GM19193 (cell line): ENCODE measurements around the gene SH3YL1.

Experiments
- POLR2A ChIP-seq: IDR thresholded peaks from 4 replicates; pipeline ENCODE4 v1.6.1; 2011; ENCODE audit not compliant: insufficient read depth, insufficient read length; ENCODE audit errors: extremely low read depth

The SH3YL1 gene

DNA sequence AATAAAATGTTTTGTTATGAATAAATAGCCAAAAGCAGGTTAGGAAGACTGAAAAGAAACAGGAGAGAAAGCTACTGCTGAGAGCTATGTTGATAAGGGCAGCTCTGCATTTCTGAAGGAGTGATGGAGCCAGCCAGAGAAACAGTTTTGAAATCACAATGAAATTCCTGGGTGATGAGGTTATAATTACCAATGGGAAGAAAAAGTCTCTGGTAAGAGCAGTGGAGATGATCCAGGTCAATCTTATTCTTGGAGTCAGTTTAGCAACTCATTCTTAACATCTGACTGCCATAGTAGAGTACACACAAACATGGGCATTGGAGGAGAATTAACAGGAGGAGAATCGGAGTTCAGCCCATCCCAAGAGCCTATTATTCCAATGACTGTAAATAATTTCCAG, 21.7 kb upstream of the SH3YL1 start:
- TF ChIP-seq POLR2A: no peak

DNA sequence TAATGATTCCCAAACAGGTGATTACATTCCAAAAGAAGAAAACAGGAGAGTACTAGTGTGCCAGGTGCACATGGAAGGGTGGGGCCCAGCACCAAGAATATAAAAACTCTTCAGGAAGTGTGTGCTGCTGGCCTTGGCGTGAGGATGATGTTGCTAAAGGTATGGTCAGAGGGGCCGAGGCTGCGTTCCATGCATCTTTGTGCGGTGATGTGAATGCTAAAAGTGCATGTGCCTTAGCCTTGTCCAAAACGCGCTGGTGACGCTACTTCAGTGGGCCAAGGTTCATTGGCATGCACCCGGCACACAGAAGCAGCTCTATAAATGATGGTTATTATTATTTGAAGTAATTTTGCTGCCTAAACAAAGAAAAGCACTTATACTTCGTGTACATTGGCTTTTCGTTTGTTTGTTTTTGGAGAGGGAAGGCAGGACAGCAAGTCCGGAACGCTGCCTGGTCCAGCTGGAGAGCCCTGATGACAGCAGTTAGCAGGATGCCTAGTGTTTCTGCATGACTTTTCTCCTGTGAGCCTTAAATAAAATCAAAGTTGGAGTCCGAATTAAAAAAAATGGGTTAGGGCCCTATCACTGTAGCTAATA, 21.2 kb upstream of the SH3YL1 start:
- no peak for TF ChIP-seq POLR2A

DNA sequence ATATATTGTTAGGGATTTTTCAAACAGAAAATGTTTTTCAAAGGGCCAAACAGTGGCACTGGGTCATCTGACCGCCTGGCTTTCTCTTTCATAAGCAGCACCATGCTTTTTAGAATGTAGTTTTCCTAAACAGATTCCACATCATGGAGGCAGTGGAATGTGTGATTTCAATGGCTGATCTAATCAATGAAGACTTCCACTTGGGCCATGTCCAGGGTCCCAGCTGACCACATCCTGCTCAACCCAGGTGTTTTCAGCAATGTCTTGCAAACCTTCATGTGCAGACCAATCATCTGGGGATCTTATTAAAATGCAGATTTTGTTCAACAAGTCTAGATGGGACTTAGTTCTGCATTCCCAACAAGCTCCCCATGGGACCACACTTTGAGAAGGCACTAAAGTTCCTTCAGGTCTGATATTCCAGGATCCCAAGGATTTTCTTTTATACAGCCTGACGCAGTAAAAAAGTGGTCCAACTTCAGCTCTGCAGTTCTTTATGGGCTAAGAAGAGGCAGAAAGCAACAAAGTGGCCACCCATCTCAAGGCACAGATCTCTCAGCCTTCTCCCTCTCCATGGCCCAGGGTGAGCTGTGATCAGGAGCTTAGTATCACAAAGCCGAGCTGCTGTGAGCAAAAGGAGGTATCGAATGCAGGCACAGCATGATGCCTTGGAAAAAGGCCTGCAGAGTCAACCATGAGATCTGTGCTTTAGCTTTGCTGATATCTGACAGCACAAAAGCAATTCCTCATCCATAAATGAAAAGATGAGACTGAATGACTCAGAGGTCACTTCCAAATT, 20.4 kb upstream of the SH3YL1 start:
- TF ChIP-seq POLR2A: no peak

DNA sequence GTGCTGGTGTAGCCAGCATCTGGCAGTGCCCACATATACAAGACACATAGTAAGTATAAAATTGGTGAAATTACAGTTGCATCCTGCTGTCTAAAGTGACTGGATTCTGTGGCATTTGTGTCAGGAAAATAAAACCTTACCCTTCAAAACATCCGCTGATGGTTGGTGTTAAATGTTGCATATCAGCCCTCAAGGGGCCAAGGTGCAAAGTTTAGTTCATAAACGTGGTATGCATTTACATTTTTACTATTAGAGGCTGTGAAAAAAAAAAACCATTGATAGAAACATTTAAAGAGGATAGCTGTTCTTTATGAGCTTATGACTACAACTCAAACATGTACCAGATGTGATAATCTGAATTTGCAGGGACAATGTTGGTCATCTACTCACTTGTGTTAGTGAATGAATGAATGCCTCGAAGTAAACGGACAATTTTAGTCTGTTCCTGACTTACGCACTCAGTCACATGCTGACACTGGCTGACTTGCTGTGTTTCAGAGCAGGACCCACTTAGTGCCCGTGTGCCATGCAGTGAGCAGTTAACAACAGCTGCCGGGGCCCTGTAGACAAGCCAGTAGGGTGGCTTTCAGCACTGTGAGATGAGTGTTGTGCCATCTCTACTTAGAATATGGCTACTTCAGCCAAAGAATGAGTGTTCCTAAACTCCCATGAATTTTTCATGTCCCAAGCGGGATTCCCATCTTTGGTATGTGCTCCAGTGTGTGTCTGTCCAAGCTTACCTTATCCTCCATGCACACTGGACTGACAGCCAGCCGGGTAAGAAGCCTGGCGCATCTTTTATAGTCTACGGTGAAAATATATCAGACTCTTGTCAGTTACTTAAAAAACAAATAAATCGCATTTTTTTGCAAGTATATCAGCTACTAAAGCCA, 18.8 kb upstream of the SH3YL1 start:
- TF ChIP-seq POLR2A: no peak

DNA sequence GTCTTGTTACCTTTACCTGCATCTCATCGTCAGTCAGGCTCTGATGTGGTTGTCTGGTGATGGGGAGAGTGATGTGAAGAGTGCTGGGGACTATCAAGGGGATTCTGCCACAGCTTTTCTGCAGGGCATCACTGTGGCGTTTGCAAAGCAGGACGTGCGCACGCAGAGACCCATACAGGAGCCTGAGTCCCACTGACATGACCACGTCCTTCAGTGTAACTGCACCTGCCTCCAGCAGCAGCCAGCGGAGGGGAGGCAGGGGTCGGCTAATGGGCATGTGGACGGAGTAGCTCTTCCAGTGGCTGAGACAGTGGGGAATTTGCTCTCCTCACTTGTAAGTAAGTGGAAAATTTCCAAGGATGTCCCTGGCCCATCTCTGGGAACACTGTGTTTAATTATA, 17.5 kb upstream of the SH3YL1 start:
- TF ChIP-seq POLR2A: no peak

DNA sequence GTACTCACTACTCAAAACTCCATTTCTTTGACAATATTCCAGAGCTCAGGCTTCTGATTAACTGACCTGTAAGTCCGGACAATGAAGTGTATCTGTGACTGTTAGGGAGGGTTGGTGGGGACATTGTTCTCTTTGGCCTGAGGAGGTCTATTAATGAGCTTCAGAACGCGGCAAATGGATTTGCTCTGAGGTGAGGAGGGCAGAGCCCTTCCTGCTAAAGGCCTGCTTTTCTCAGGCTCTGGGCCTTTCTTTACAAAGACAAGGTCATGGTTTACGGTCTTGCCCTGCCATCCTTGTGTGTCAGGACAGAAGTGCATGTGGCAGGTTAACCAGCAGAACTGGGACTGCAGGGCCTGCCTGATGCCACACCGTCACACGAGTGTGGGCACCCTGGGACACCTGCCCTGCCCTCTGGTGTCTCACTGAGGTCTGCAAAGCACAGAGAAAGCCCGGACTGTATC, 16.8 kb upstream of the SH3YL1 start:
- no peak for TF ChIP-seq POLR2A

DNA sequence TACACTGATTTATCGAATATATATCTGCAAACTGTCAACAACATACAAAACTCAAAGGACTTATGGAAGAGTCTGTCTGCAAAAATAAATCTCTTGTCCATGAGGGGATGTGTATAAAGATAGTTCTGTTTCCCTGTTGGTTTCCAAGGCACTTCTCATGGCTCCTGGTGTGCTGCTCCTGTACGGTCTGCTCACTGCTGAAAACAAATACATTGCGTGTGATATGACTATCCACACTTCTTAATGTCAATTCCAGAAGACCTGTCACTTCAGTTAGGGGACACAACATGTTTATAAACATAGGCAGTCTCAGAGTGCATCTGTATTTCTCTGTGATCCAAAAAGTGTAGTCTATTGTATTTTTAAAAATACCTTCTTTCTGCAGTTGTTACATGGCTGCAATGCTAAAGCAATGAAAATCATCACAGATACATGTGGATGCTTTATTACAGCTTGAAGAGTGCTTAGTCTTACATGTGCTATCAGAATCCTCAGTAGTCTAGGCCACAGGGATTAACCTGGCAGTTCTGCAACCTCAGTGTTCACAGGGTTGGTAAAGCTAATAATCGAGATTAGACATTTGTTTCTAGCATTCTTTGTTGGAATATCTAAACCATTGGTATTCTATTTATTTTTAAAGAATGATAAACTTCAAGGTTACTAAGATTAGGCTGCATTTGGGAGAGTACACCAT, 16.3 kb upstream of the SH3YL1 start:
- no peak for TF ChIP-seq POLR2A

DNA sequence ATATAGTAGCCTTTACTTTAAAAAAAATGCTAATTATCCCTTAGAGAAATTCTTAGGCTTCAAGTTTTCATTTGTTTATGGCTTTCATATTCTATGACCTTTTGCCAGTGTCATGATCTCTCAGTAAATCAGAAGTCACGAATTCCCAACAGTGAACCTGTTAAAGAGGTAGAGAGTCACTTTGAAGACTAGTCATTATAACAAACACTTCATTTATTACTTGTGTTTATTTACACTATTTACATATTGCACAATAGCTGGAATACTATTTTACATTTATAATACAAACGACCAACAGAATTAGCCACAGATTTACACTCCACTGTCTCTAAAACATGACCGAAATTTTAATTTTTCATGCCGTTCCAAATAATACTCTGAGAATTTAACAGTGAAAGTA, 15.5 kb upstream of the SH3YL1 start:
- no peak for TF ChIP-seq POLR2A

DNA sequence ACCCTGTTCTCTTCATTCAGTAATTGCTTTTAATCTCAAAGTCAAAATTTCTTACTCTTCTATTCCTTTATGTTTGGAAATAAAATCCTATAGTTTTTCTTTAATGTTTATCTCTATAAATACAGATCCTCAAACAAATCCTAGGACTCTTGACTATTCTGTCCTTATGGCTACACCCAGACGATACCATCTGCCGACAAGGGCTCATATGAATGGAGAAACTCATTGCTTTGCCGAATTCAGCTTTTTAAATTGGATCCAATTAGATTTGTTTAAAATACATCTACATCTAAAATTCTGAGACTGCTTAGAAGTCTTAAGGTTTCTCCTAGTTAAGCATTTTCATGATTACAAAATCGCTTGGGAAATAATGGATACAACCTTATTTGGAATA, 15.1 kb upstream of the SH3YL1 start:
- no peak for TF ChIP-seq POLR2A

DNA sequence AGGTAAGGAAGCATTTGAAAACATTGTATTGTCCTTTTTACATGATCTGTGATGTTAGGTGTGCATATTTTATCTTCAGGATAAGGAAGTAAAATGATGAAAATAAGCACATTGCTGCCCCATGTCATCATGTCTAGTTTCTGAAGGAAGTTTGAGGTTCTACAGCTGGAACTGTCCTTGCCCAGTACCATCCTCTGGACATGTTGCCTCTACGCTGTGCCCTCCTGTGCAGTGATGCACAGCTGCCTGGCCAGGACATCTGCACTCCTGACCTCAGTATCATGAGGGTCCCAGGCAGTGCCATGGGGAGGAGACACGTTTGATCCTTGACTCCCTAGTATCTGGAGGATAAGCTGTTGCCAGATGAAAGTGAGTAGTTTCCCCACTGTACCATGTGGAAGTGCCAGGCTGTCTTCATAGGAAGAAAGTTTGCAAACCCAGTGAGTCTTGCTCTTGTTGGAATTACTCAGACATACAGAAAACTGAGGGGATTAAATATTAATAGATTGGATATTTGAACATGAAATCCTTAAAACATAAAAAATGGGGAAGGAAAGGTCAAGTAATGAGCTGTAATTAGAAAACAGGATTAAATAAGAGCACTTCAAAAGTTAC, 14.6 kb upstream of the SH3YL1 start:
- TF ChIP-seq POLR2A: no peak

DNA sequence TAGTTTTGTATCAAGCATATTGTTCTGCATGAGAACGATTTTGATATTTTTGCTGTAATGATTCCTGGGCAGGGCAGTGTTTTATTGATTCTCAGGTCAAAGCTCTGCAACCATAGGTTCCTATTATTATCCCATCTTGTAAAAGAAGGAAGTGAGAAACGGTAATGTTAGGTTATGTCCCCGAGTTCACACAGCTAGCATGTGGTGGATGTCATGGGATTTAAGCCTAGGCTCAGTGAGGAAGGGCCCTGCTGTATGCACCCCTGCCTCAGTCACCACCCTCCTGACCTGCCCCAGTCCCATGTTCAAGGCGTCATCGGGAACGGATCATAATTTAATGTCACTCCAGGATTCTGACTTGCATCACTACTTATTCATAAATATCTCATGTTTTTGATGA, 11.6 kb upstream of the SH3YL1 start:
- TF ChIP-seq POLR2A: no peak

DNA sequence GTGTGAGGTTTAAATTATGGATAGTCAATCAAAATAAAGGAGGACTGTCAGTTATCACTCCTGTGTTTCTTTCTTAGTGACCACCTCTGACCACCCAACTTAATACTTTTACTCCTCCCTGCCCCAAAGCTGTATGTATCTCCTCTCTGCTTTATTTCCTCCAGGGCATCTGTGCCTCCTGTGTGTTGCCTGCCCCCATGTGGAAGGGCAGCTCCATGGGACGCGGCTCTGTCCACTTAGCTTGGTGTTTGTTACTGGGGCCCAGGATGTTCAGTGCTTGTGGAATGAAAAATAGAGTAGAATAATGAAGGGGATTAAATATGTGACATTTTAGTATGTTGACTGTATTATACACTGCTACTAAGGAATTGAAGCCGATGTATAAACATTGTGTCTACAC, 10.7 kb upstream of the SH3YL1 start:
- TF ChIP-seq POLR2A: no peak

DNA sequence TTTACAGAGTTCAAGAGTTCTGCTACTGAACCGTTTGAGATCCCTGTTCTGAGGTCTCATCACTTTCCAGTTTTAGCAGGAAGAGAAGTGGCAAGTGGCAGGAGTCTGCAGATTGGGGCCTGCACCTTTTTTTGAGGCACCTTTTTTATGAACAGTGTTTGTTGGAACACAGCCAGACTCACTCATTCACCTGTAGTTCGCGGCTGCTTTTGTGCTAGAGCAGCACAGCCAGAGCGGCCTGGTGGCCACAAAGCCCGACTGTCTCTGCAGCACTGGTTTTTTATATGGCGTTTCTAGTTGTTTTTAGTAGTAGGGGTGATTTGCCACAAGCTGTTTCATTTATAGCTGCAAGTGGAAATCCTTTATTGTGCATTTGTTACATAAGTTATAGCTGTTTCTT, 9.5 kb upstream of the SH3YL1 start:
- no peak for TF ChIP-seq POLR2A

DNA sequence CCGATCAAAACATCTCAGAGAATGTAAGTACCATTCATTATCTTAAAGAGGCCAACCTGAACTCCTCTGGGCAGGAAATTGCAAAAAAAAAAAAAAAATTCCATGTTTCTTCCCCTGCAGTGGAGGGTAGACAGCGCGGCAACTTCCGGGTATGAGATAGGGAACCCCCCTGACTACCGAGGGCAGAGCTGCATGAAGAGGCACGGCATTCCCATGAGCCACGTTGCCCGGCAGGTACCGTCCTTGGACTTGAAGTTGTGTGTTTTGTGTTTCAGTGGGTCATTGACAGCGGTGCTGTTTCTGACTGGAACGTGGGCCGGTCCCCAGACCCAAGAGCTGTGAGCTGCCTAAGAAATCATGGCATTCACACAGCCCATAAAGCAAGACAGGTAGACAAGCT, 8.1 kb upstream of the SH3YL1 start:
- TF ChIP-seq POLR2A: no peak
